Measurements from ENCODE around the gene NAV1. TPM values are rescaled to one million over a fixed set of nuclear protein-coding genes. Genes with fewer than 3 reads are reported as not detected.
"Not testable (repeated sequence)": the region's sequence is repeated elsewhere in the genome, so short reads cannot be mapped to it uniquely, and the experiment has no call there.

Gene NAV1, protein sequence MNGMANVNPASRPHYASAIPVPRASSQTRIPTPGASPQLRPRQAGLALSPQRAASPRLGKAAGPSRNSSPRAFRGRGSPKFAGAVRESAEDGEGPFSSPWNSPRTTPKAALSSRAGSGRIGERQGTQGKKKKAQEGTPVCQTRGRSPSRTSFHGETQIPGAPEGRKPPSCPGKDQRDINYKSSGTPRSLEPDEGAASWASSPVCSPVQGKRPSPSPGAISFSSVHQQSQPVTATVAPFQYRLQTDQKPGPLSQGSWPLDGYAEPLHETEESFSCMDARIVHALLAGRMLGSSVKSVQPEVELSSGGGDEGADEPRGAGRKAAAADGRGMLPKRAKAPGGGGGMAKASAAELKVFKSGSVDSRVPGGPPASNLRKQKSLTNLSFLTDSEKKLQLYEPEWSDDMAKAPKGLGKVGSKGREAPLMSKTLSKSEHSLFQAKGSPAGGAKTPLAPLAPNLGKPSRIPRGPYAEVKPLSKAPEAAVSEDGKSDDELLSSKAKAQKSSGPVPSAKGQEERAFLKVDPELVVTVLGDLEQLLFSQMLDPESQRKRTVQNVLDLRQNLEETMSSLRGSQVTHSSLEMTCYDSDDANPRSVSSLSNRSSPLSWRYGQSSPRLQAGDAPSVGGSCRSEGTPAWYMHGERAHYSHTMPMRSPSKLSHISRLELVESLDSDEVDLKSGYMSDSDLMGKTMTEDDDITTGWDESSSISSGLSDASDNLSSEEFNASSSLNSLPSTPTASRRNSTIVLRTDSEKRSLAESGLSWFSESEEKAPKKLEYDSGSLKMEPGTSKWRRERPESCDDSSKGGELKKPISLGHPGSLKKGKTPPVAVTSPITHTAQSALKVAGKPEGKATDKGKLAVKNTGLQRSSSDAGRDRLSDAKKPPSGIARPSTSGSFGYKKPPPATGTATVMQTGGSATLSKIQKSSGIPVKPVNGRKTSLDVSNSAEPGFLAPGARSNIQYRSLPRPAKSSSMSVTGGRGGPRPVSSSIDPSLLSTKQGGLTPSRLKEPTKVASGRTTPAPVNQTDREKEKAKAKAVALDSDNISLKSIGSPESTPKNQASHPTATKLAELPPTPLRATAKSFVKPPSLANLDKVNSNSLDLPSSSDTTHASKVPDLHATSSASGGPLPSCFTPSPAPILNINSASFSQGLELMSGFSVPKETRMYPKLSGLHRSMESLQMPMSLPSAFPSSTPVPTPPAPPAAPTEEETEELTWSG (N-terminal part only)
- 56.2 TPM for polyA plus RNA-seq (2013, experiment 1 of 2)
- polyA plus RNA-seq (2013, experiment 2 of 2), result 48.2 TPM

DNA sequence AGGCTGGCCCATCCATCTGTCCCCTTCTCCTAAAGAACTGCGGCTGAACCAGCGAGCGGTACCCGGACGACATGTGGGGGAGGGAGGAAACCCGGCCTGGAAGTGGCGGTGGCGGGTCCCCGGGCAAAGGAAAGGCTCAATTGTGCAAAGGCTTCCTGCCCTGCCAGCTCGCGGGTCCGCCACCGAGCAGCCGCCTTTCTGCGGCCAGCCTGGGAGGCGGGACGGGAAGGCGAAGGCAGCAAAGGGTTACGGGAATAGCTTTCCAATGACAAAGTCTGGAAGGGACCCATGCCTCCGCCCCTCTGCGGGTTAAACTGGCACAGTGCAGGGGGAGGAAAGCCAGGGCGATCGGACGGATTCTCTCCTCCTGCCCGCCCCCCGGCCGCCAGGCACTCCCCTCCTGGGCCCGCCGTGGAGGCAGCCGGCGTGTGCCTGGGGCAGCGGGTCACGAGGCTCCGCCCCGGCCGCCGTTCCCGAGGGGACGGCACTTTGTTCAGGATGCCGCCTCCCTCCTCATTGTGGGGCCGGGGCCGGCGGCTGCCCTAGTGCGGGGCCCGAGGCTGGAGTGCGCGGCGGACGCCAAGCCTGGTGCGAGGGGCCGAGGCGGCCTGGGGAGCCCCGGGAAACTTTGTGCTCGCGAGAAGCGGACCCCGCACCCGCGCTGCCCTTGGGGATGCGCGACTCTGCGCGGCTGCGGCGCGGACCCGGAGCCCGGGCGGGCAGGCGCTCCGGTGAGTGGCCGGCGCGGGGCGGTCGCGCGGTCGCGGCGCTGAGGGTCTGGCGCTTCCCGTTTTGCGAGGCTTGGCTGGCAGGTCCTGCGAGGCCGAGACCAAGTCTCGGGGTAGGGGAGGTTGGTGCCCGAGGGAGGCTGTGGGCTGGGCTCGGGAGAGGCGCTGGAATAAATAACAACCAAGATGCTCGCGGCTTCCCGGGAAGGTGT is at the start of gene NAV1:
Gene NAV1 (plus strand): TSS at position 516 of the 940 bp plus-strand sequence. CDS start 83,758 bp downstream, outside the sequence.
- H3K9me3 ChIP-seq (ENCODE audit: control insufficient read depth, low read length), result no peaks in the 10 kb centered on the region
- H3K4me3 ChIP-seq (ENCODE audit: extremely low read depth, insufficient read depth, low read length, poor library complexity, severe bottlenecking), result peak within 1 kb of the TSS; percentile 80
- peaks cover 68% of the 10 kb centered on the region for H3K4me1 ChIP-seq (ENCODE audit: control insufficient read depth, insufficient read depth, low read length, poor library complexity, severe bottlenecking)
- H3K27ac ChIP-seq (ENCODE audit: low read depth, low read length, severe bottlenecking), result peak within 1 kb of the TSS; percentile 87
- peaks cover 3% of the 10 kb centered on the region for H3K36me3 ChIP-seq (ENCODE audit: control insufficient read depth, insufficient read depth, low read length)
- WGBS, 2 experiments (ENCODE audit: insufficient coverage in 2 of 2), result 0% methylated on average over 74 to 91 of the region's 93 CpGs

DNA sequence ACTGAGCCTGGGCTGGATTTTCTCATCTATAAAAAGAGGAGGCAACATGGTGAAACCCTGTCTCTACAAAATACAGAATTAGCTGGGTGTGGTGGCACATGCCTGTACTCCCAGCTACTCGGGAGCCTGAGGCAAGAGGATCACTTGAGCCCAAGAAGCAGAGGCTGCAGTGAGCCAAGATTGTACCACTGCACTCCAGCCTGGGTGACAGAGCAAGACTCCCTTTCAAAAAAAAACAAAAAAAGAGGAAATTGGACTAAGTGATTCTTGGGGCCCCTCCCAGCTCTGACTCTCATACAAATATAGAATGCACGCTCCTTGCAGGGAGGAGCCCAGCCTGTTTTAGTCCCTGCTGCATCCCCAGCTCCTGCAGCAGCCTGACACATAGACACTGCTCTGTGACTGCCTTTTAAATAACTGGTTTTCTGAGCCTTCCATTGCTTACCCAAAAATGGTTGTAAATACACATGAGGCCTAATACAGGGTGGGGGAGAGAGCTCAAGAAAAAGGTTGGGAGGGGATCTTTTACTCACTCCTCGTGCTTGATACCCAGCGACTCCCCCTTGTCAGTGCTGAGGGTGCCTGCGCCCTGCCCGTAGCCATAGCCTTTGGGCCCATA is 49.2 kb upstream of the NAV1 start:
- Histone ChIP-seq H3K9me3 (ENCODE audit: control insufficient read depth, low read length) (no peaks in the 10 kb centered on the region), H3K27ac (ENCODE audit: low read depth, low read length, severe bottlenecking) (no peak overlapping the region), H3K4me1 (ENCODE audit: control insufficient read depth, insufficient read depth, low read length, poor library complexity, severe bottlenecking) (peaks cover 44% of the 10 kb centered on the region), H3K4me3 (ENCODE audit: extremely low read depth, insufficient read depth, low read length, poor library complexity, severe bottlenecking) (no peak overlapping the region), H3K36me3 (ENCODE audit: control insufficient read depth, insufficient read depth, low read length) (peaks cover 12% of the 10 kb centered on the region)
- WGBS, 2 experiments (ENCODE audit: insufficient coverage in 2 of 2), result 94 to 95% methylated on average over 6 of the region's 6 CpGs

DNA sequence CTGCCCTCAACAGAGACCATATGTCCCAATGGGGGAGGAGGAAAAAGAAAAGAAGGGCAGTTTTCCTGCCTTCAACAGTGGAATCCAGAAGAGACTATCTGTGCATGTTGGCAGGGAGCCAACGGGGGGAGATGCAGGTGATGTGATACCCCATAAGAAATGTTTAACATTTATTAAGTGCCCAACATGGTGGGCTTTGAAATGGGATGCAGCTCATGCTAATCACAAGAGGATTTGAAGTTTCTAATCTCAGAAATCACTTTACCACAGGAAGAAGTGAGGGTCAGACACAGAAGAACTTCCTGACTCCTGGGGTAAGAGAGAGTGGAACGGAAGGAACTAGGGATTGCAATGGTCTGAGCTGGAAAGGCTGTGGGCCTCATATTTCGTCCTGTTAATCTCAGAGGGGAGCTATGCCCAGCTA is 48.2 kb upstream of the NAV1 start:
- Histone ChIP-seq H3K4me3 (ENCODE audit: extremely low read depth, insufficient read depth, low read length, poor library complexity, severe bottlenecking) (no peak overlapping the region), H3K4me1 (ENCODE audit: control insufficient read depth, insufficient read depth, low read length, poor library complexity, severe bottlenecking) (peaks cover 50% of the 10 kb centered on the region), H3K9me3 (ENCODE audit: control insufficient read depth, low read length) (no peaks in the 10 kb centered on the region), H3K27ac (ENCODE audit: low read depth, low read length, severe bottlenecking) (no peak overlapping the region), H3K36me3 (ENCODE audit: control insufficient read depth, insufficient read depth, low read length) (peaks cover 12% of the 10 kb centered on the region)
- 88 to 90% methylated on average over 2 of the region's 3 CpGs for WGBS, 2 experiments (ENCODE audit: insufficient coverage in 2 of 2)

DNA sequence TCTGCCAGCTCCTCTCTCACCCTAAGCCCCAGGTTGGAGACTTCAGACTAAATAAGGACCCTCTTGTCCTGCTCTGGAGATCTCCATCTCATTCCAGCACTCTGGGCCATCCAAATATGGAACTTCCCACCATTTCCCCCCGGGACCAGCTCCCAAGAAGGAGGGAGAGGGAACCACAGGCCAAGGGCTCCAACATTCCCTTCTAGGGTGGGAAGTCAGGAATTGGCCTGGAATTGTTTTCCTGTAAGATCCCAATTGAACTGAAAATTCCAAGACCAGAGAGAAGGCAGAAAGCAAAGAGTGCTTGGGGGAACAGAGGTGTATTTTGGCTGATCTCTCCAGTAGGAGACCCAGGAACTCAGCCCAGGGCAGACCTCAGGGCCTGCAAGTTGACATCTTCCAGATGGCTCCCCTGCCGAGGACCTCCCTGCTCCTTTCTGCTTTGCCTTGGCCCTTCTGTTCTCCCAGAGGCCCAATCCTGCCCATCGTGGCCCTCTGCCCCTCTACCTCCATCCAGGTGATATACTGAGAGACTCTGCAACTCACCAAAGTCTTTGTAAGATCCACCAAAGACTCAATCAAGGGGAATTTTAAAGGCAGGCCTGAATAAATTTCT is 46.9 kb upstream of the NAV1 start:
- Histone ChIP-seq H3K27ac (ENCODE audit: low read depth, low read length, severe bottlenecking) (peak overlapping the region; percentile 41), H3K9me3 (ENCODE audit: control insufficient read depth, low read length) (no peaks in the 10 kb centered on the region), H3K36me3 (ENCODE audit: control insufficient read depth, insufficient read depth, low read length) (peaks cover 14% of the 10 kb centered on the region), H3K4me1 (ENCODE audit: control insufficient read depth, insufficient read depth, low read length, poor library complexity, severe bottlenecking) (peaks cover 48% of the 10 kb centered on the region), H3K4me3 (ENCODE audit: extremely low read depth, insufficient read depth, low read length, poor library complexity, severe bottlenecking) (no peak overlapping the region)
- 81 to 84% methylated on average over 2 to 3 of the region's 3 CpGs for WGBS, 2 experiments (ENCODE audit: insufficient coverage in 2 of 2)

DNA sequence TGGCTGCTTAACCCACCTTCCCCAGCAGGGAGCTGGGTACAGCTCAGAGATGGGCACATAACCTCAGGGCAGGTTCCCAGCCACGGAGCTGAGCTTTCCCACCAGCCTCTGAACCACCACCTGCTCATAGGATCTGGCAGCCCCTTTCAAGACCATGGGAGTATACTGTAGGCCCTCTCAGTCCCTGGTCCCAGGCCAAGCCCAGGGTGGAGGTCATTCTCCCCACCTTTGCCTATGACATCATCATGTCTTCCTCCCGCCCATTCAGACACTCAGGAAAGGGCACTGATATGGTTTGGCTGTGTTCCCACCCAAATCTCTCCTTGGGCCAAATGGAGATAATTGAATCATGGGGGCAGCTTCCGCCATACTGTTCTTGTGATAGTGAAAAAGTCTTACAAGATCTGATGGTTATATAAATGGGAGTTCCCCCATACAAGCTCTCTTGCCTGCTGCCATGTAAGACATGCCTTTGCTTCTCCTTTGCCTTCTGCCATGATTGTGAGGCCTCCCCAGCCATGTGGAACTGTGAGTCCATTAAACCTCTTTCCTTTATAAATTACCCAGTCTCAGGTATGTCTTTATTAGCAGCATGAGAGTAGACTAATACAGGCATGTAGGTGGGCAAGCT is 45.8 kb upstream of the NAV1 start:
- H3K4me1 ChIP-seq (ENCODE audit: control insufficient read depth, insufficient read depth, low read length, poor library complexity, severe bottlenecking), result peaks cover 48% of the 10 kb centered on the region
- 94 to 100% methylated on average over 2 to 3 of the region's 3 CpGs for WGBS, 2 experiments (ENCODE audit: insufficient coverage in 2 of 2)

DNA sequence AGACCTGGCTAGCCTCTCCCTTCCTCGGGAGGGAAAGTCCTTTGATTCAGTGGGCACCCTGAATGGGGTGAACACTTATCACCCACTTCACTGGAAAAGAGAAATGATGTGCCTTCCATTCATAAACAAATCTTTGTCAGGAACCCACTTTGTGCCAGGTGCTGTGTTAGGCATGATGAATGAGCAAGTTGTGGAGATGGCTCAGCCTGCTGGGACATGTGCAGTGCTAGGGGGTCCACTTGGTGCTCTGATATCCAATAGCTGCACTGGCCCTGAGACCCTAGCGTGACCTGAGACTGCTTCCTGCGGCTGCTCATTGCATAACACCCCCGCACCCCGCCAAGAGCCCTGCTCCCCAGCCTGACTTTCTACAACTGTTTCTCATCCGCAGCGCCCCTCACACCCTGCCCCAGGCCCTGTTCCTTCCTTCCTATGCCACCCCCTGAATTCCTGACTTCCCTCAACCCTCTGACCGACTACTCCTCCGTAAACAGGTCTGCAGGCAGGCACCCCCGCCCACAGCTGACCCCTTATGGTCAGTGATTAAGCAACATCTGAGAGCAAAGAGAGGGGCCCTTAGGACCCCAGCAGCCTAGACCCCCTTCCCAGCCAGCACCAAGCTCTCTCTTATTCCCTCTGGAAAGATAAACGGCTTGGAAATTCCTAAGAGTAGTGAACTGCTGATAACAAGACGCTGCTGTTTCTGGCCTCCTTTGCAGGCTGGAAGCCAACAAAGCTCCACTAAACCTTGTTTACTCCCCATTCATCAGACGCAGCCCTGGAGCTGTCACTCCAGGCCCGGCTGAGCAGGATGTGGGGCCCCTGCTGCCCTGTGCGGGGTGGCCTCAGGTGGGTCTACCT is 44.9 kb upstream of the NAV1 start:
- Histone ChIP-seq H3K4me1 (ENCODE audit: control insufficient read depth, insufficient read depth, low read length, poor library complexity, severe bottlenecking) (peaks cover 48% of the 10 kb centered on the region), H3K9me3 (ENCODE audit: control insufficient read depth, low read length) (no peaks in the 10 kb centered on the region), H3K36me3 (ENCODE audit: control insufficient read depth, insufficient read depth, low read length) (peaks cover 12% of the 10 kb centered on the region), H3K27ac (ENCODE audit: low read depth, low read length, severe bottlenecking) (peak overlapping the region; percentile 91), H3K4me3 (ENCODE audit: extremely low read depth, insufficient read depth, low read length, poor library complexity, severe bottlenecking) (no peak overlapping the region)
- 69 to 73% methylated on average over 9 to 12 of the region's 15 CpGs for WGBS, 2 experiments (ENCODE audit: insufficient coverage in 2 of 2)

More for the DNA sequence above, 45.8 kb upstream of the NAV1 start:
- not testable (repeated sequence) for H3K9me3 ChIP-seq (ENCODE audit: control insufficient read depth, low read length); H3K4me3 ChIP-seq (ENCODE audit: extremely low read depth, insufficient read depth, low read length, poor library complexity, severe bottlenecking)
- Histone ChIP-seq H3K27ac (ENCODE audit: low read depth, low read length, severe bottlenecking) (peak overlapping the region; percentile 91), H3K36me3 (ENCODE audit: control insufficient read depth, insufficient read depth, low read length) (peaks cover 12% of the 10 kb centered on the region)

DNA sequence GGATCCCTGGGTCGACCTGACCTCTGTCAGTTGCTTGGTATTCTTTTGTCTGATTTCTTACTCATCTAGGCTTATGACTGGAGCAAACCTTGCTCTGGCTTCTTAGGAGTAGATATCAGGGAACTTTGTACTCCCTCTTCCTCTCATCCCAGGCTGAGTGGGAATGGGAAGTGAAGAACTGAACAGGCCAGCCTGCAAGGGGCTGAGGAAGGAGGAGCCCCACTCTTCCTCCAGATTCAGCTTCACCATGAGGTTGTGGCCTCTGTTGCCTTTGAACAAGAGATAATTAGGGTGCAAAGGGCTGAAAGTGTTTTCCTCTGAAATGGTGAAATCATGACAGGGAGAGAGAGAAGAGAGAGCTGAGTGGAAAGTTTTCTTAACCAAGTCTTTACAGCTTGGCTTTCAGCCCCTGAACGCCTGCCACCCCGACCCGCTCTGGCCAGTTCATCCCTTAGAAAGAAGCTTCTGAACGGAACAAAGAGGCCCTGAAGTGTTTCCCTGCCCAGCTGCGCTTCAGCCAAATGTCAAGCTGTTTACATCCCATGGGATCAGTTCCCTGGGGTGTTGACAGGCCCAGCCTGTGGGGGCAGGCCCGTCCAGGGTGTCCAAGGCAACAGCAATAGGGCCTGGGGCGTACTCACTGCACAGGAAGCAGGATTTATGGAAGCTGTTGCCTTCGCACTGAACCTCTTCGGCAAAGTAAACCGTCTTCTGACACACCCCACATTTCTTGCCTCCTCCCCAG is 43.2 kb upstream of the NAV1 start:
- H3K4me1 ChIP-seq (ENCODE audit: control insufficient read depth, insufficient read depth, low read length, poor library complexity, severe bottlenecking), result peaks cover 50% of the 10 kb centered on the region
- H3K4me3 ChIP-seq (ENCODE audit: extremely low read depth, insufficient read depth, low read length, poor library complexity, severe bottlenecking), result no peak overlapping the region
- H3K36me3 ChIP-seq (ENCODE audit: control insufficient read depth, insufficient read depth, low read length), result peaks cover 12% of the 10 kb centered on the region
- WGBS, 2 experiments (ENCODE audit: insufficient coverage in 2 of 2), result 74 to 85% methylated on average over 7 to 11 of the region's 11 CpGs
- H3K27ac ChIP-seq (ENCODE audit: low read depth, low read length, severe bottlenecking), result peak overlapping the region; percentile 86
- no peaks in the 10 kb centered on the region for H3K9me3 ChIP-seq (ENCODE audit: control insufficient read depth, low read length)

DNA sequence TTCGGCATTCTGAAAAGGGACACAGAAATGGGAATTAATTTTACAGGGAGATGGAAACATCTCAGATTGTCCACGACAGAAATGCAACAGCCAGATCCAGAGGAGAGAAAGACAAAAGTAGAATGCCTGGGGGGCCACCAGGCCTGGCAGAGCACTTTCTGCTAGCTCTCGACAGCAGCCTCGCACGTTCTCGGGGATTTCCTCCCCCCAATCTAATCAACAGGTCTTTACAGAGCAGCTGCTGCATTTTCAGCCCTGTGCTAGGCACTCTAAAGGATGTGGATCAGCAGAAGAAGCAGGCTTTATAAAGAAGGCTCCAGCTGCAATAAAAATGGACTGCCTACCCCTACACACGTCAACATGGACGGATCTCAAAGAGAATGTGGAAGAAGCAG is 42.6 kb upstream of the NAV1 start:
- WGBS, 2 experiments (ENCODE audit: insufficient coverage in 2 of 2), result 80 to 92% methylated on average over 6 of the region's 8 CpGs
- Histone ChIP-seq H3K27ac (ENCODE audit: low read depth, low read length, severe bottlenecking) (peak overlapping the region; percentile 86), H3K4me3 (ENCODE audit: extremely low read depth, insufficient read depth, low read length, poor library complexity, severe bottlenecking) (no peak overlapping the region)

More for the DNA sequence above, 42.6 kb upstream of the NAV1 start:
- no peaks in the 10 kb centered on the region for H3K9me3 ChIP-seq (ENCODE audit: control insufficient read depth, low read length)
- H3K4me1 ChIP-seq (ENCODE audit: control insufficient read depth, insufficient read depth, low read length, poor library complexity, severe bottlenecking), result peaks cover 55% of the 10 kb centered on the region
- peaks cover 12% of the 10 kb centered on the region for H3K36me3 ChIP-seq (ENCODE audit: control insufficient read depth, insufficient read depth, low read length)
